Upper lobe of left lung (tissue), 6 donors: ENCODE results near the gene GPR176. TPM values are rescaled to one million over a fixed set of nuclear protein-coding genes. Genes with fewer than 3 reads are reported as not detected.
"Not testable (repeated sequence)": the region's sequence is repeated elsewhere in the genome, so short reads cannot be mapped to it uniquely, and the experiment has no call there.

ENCODE experiments used
- ATAC-seq, 2 donors: fragments of 200-7000 bp; cut with Tn5 transposase; one replicate each; pipeline ENCODE4 v1.9.1; 2022; ENCODE audit warnings: mild to moderate bottlenecking in 2 of 2, moderate library complexity in 2 of 2; ENCODE audit not compliant: low FRiP score in 2 of 2
- DNase-seq, 2 donors: peaks; one replicate each; pipeline ENCODE4 v3.0.0-alpha.2; 2019 to 2020
- H3K27ac ChIP-seq, 4 donors: fragments of 200-600 bp; sonication (generic); one replicate each; pipeline ENCODE4 v1.5.1; 2016 to 2019
- H3K27me3 ChIP-seq, 4 donors: fragments of 200-600 bp; sonication (generic); one replicate each; pipeline ENCODE4 v1.5.1; 2017 to 2019
- H3K36me3 ChIP-seq, 4 donors: fragments of 200-600 bp; sonication (generic); one replicate each; pipeline ENCODE4 v1.5.1; 2016 to 2019
- H3K4me1 ChIP-seq, 4 donors: fragments of 200-600 bp; sonication (generic); one replicate each; pipeline ENCODE4 v1.5.1; 2018 to 2019
- H3K4me3 ChIP-seq, 4 donors: fragments of 200-600 bp; sonication (generic); one replicate each; pipeline ENCODE4 v1.5.1; 2017 to 2019; ENCODE audit warnings: mild to moderate bottlenecking in 2 of 4, moderate library complexity in 1 of 4
- H3K9me3 ChIP-seq, 4 donors: fragments of 200-600 bp; sonication (generic); one replicate each; pipeline ENCODE4 v1.5.1; 2018 to 2019
- CTCF ChIP-seq, 6 experiments: fragments of 450-650 bp in 4 of 6; fragments of 200-600 bp in 2 of 6; sonication (generic) in 2 of 6; IDR thresholded peaks; one replicate each; pipeline ENCODE4 v1.5.1; 2016 to 2019; ENCODE audit warnings: antibody characterized with exemption in 6 of 6
- EP300 ChIP-seq, 4 donors: sonication (generic); formaldehyde crosslinking; IDR thresholded peaks; one replicate each; pipeline ENCODE4 v1.5.1; 2017; ENCODE audit warnings: antibody characterized with exemption in 4 of 4, control low read depth in 2 of 4
- POLR2A ChIP-seq, 4 donors: fragments of 450-650 bp; IDR thresholded peaks; one replicate each; pipeline ENCODE4 v1.5.1; 2016 to 2017; ENCODE audit warnings: antibody characterized with exemption in 4 of 4, mild to moderate bottlenecking in 2 of 4
- POLR2AphosphoS5 ChIP-seq, 2 donors: sonication (generic); formaldehyde crosslinking; IDR thresholded peaks; one replicate each; pipeline ENCODE4 v1.5.1; 2017; ENCODE audit warnings: antibody characterized with exemption in 2 of 2
- WGBS, 2 donors: methylation state at CpG; one replicate each; pipeline ENCODE4 v1.1.5; 2017 to 2018; 5-methylcytosine and 5-hydroxymethylcytosine counted together
- total RNA-seq, 6 donors: library from RNA; depleted of rRNA in 4 of 6; stranded (reverse); fragments of >200 nt in 4 of 6; gene quantifications; one replicate each; pipeline versions ENCODE4 v1.1.0 to v1.2.1, GENCODE V29; 2016 to 2021
- donor health status: DM: no; HTN: no; CAD: no; lungs with moderate emphysema.
- donor health status: DM: no; HTN: yes; CAD: no; lungs with severe emphysema.

Gene GPR176
- total RNA-seq, 6 donors from 2014 or later = 1.4 to 12.0 (median 4.9) TPM

- Histone ChIP-seq H3K9me3 (no peaks in the 10 kb centered on the region), H3K4me3 (no peak overlapping the region), H3K4me1 (no peaks in the 10 kb centered on the region), H3K36me3 (no peaks in the 10 kb centered on the region), H3K27ac (no peak overlapping the region), H3K27me3 (no peaks in the 10 kb centered on the region)
- TF ChIP-seq EP300 (IDR thresholded peaks at IDR 0.05) (no peak), POLR2A (IDR thresholded peaks at IDR 0.05) (no peak), CTCF (IDR thresholded peaks at IDR 0.05) (no peak), POLR2AphosphoS5 (IDR thresholded peaks at IDR 0.05) (no peak)
- DNase-seq (no peak), ATAC-seq (no peak)
- WGBS, 2 donors = 93 to 96% methylated on average over 3 of the region's 3 CpGs
Measured at GRCh38 chr15:39898317-39898716, 21.7 kb downstream of the GPR176 start.

DNA sequence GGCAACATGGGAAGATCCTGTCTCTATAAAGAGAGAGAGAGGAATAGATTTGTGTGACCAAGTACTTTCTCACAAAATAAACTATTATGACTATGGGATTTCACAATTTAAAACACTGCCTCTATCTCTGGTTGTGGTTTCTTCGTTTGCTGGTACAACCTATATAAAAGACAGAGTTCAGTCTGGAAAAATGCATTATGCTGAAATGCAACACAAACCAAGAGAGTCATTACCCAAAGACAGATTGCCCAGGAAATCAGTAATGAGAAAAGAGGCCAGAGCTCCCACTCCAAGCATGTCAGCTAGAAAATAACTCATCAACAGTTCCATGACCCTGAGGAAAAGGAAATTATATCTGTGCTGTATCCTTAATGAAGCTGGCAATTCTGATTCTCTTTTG, 23.2 kb downstream of the GPR176 start:
- Histone ChIP-seq H3K4me1 (no peaks in the 10 kb centered on the region), H3K27ac (no peak overlapping the region), H3K27me3 (no peaks in the 10 kb centered on the region), H3K9me3 (no peaks in the 10 kb centered on the region), H3K4me3 (no peak overlapping the region), H3K36me3 (no peaks in the 10 kb centered on the region)
- ATAC-seq (no peak), DNase-seq (no peak)
- 64 to 75% methylated on average over 1 of the region's 1 CpG for WGBS, 2 donors
- TF ChIP-seq POLR2A (IDR thresholded peaks at IDR 0.05) (no peak), POLR2AphosphoS5 (IDR thresholded peaks at IDR 0.05) (no peak), EP300 (IDR thresholded peaks at IDR 0.05) (no peak), CTCF (IDR thresholded peaks at IDR 0.05) (no peak)

DNA sequence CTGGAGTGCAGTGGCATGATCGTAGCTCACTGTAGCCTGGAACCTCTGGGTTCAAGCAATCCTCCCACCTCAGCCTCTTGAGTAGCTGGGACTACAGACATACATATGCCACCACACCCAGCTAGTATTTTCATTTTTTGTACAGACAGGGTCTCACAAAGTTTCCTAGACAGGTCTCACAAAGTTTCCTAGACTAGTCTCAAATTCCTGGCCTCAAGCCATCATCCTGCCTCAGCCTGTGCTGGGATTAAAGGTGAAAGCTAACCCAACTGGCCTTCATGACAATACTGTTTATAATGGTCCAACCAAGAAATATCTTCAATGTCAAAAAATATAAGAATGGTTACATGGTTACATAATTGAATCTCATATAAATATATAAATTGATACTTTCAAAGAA, 24.0 kb downstream of the GPR176 start:
- no peak overlapping the region for H3K4me3 ChIP-seq
- no peaks in the 10 kb centered on the region for H3K4me1 ChIP-seq
- H3K36me3 ChIP-seq = no peaks in the 10 kb centered on the region
- no peaks in the 10 kb centered on the region for H3K27me3 ChIP-seq
- ATAC-seq (no peak), DNase-seq (no peak)
- no peak for TF ChIP-seq CTCF (IDR thresholded peaks at IDR 0.05)
- no peak for TF ChIP-seq POLR2A (IDR thresholded peaks at IDR 0.05)
- H3K27ac ChIP-seq = no peak overlapping the region
- 94 to 96% methylated on average over 1 of the region's 1 CpG for WGBS, 2 donors
- H3K9me3 ChIP-seq = no peaks in the 10 kb centered on the region

GRCh38 chr15:39893051-39893450, 27.0 kb downstream of the GPR176 start:
- H3K9me3 ChIP-seq, DNase-seq, H3K4me3 ChIP-seq, H3K27ac ChIP-seq, ATAC-seq, H3K36me3 ChIP-seq, H3K27me3 ChIP-seq, H3K4me1 ChIP-seq: not testable (repeated sequence)
- 67 to 70% methylated on average over 2 to 3 of the region's 4 CpGs for WGBS, 2 donors

DNA sequence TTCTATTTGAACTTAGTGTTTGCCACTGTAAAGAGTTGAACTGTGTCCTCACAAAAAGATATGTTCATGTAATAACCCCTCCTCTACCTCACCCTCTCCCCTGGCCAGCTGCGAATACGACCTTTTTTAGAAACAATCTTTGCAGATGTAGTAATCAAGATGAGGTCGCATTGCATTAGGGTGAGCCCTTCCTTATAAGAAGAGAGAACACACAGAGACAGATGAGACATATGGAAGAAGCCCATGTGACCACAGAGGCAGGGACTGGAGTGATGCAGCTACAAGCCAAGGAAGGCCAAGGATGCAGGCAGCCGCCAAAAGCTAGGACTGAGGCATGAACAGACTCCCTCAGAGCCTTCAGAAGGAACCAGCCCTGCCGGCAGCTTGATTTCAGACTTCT, 27.6 kb downstream of the GPR176 start:
- 94 to 95% methylated on average over 5 of the region's 5 CpGs for WGBS, 2 donors
- no peaks in the 10 kb centered on the region for H3K9me3 ChIP-seq
- H3K4me3 ChIP-seq = no peak overlapping the region
- H3K27me3 ChIP-seq = no peaks in the 10 kb centered on the region
- DNase-seq (no peak), ATAC-seq (no peak)
- TF ChIP-seq EP300 (IDR thresholded peaks at IDR 0.05) (no peak), CTCF (IDR thresholded peaks at IDR 0.05) (no peak), POLR2A (IDR thresholded peaks at IDR 0.05) (no peak), POLR2AphosphoS5 (IDR thresholded peaks at IDR 0.05) (no peak)
- H3K4me1 ChIP-seq = peaks cover 0 to 6% (median 5%) of the 10 kb centered on the region in 4 donors
- no peaks in the 10 kb centered on the region for H3K36me3 ChIP-seq
- no peak overlapping the region for H3K27ac ChIP-seq
